GM19452 (cell line): Measurements from ENCODE around the gene RBM8A.

Experiments used
- ATAC-seq: cut with Tn5 transposase; IDR thresholded peaks from one replicate; pipeline ENCODE4 v1.9.1; 2021; ENCODE audit not compliant: unreplicated experiment

RBM8A gene

GRCh38 chr1:145927063-145927886, at the start of gene RBM8A:
TSS of gene RBM8A (minus strand) at chr1:145927484. CDS start at chr1:145927426, 58 bp downstream.
- peak; percentile 96 for ATAC-seq

- no peak for ATAC-seq
Observed at GRCh38 chr1:145977016-145977415, 49.7 kb upstream of the RBM8A start.

- no peak for ATAC-seq
Observed at GRCh38 chr1:145975216-145975615, 47.9 kb upstream of the RBM8A start.

- no peak for ATAC-seq
Observed at GRCh38 chr1:145974721-145975120, 47.4 kb upstream of the RBM8A start.

GRCh38 chr1:145972580-145972979, 45.3 kb upstream of the RBM8A start:
- ATAC-seq = no peak

- no peak for ATAC-seq
Observed at GRCh38 chr1:145967288-145967687, 40.0 kb upstream of the RBM8A start.

- ATAC-seq = no peak
Observed at GRCh38 chr1:145965119-145965744, 37.9 kb upstream of the RBM8A start.

GRCh38 chr1:145964328-145965118, 37.2 kb upstream of the RBM8A start, which contains the start of the genes ANKRD34A and POLR3GL:
TSS of gene ANKRD34A (minus strand) at chr1:145964575. CDS start at chr1:145961759, 2,816 bp downstream.
TSS of gene POLR3GL (plus strand) at chr1:145964690. CDS start at chr1:145974866, 10,176 bp downstream.
- peak; percentile 85 for ATAC-seq

- ATAC-seq = no peak
Observed at GRCh38 chr1:145963265-145964019, 36.2 kb upstream of the RBM8A start.

GRCh38 chr1:145962157-145963102, 35.1 kb upstream of the RBM8A start:
- ATAC-seq = no peak

GRCh38 chr1:145961425-145962156, 34.3 kb upstream of the RBM8A start:
- ATAC-seq = no peak

GRCh38 chr1:145961109-145961424, 33.8 kb upstream of the RBM8A start:
- ATAC-seq = no peak

GRCh38 chr1:145960468-145961108, 33.3 kb upstream of the RBM8A start:
- no peak for ATAC-seq

- no peak for ATAC-seq
Observed at GRCh38 chr1:145959957-145960467, 32.7 kb upstream of the RBM8A start.

GRCh38 chr1:145959333-145959732, 32.0 kb upstream of the RBM8A start:
- no peak for ATAC-seq

GRCh38 chr1:145958734-145959133, 31.4 kb upstream of the RBM8A start:
- ATAC-seq = no peak

GRCh38 chr1:145957443-145958319, 30.4 kb upstream of the RBM8A start, which contains the start of gene LIX1L:
TSS of gene LIX1L (minus strand) at chr1:145958017. CDS start at chr1:145957927, 90 bp downstream.
- peak; percentile 84 for ATAC-seq
